A673 (cell line): ENCODE data around the gene KLF7. TPM values are rescaled to one million over a fixed set of nuclear protein-coding genes. Genes with fewer than 3 reads are reported as not detected.

Experiments
- BruUV-seq: library from RNA; stranded (reverse); fragments of 400-500 nt; replicated peaks from 2 replicates; lab custom pipeline; 2021; lab: Mats Ljungman, UMichigan
- CTCF ChIA-PET: fragments of 300-600 bp; sonication (Branson Sonifier 250); formaldehyde crosslinking; loops from one replicate; lab custom pipeline; 2022; ENCODE audit warnings: antibody characterized with exemption; lab: Charles Lee
- POLR2A ChIA-PET: fragments of 300-600 bp; sonication (Branson Sonifier 250); formaldehyde crosslinking; loops from one replicate; lab custom pipeline; 2022; ENCODE audit warnings: antibody characterized with exemption; ENCODE audit not compliant: low non-redundant PET; lab: Charles Lee
- DNase-seq: peaks from one replicate; pipeline ENCODE4 v3.0.0-alpha.2; 2015; ENCODE audit warnings: low spot score
- H3K27ac ChIP-seq: fragments of 200-600 bp; sonication (generic); 2 replicates; pipeline ENCODE4 v1.5.1; 2016; ENCODE audit warnings: mixed run types, low read depth, mild to moderate bottlenecking, mixed read lengths, antibody characterized with exemption, low read length; ENCODE audit not compliant: poor library complexity, severe bottlenecking
- H3K27me3 ChIP-seq: fragments of 200-600 bp; sonication (generic); replicated peaks from 2 replicates; pipeline ENCODE4 v1.6.1; 2017; ENCODE audit warnings: mixed run types, low read depth, mild to moderate bottlenecking, mixed read lengths, antibody characterized with exemption, low read length; ENCODE audit not compliant: insufficient read depth, poor library complexity
- H3K36me3 ChIP-seq: fragments of 200-600 bp; sonication (generic); 2 replicates; pipeline ENCODE4 v1.6.1; 2016; ENCODE audit warnings: mixed run types, mild to moderate bottlenecking, mixed read lengths, antibody characterized with exemption, low read length; ENCODE audit not compliant: insufficient read depth, poor library complexity, severe bottlenecking
- H3K4me1 ChIP-seq: fragments of 200-600 bp; sonication (generic); 2 replicates; pipeline ENCODE4 v1.6.1; 2017; ENCODE audit warnings: mixed run types, mild to moderate bottlenecking, mixed read lengths, antibody characterized with exemption, low read length; ENCODE audit not compliant: insufficient read depth, poor library complexity, severe bottlenecking
- H3K4me3 ChIP-seq: fragments of 200-600 bp; sonication (generic); 2 replicates; pipeline ENCODE4 v1.5.1; 2016; ENCODE audit warnings: low read depth, mixed run types, mild to moderate bottlenecking, mixed read lengths, low read length; ENCODE audit not compliant: poor library complexity, severe bottlenecking
- H3K9me3 ChIP-seq: fragments of 200-600 bp; sonication (generic); 2 replicates; pipeline ENCODE4 v1.6.1; 2016; ENCODE audit warnings: mixed run types, low read depth, mild to moderate bottlenecking, mixed read lengths, antibody characterized with exemption, low read length; ENCODE audit not compliant: poor library complexity, severe bottlenecking
- CTCF ChIP-seq: fragments of 300-800, 200-600 bp; sonication (generic); conservative IDR thresholded peaks from 2 replicates; pipeline ENCODE4 v1.5.1; 2017; ENCODE audit warnings: low read depth, mild to moderate bottlenecking, antibody characterized with exemption, low read length, moderate library complexity, mixed read lengths
- EZH2 ChIP-seq: fragments of 200-600 bp; sonication (generic); IDR thresholded peaks from 2 replicates; pipeline ENCODE4 v1.6.1; 2017; ENCODE audit warnings: borderline replicate concordance, low read depth, mild to moderate bottlenecking, mixed read lengths, antibody characterized with exemption, low read length; ENCODE audit not compliant: poor library complexity, severe bottlenecking
- intact Hi-C: fragments of 100-400 bp; cut with micrococcal nuclease; formaldehyde crosslinking; loops from one replicate; pipeline ENCODE4 v1.10.0; 2022; ENCODE audit not compliant: unreplicated experiment
- total RNA-seq: library from RNA; stranded (reverse); gene quantifications from 2 replicates; pipeline ENCODE4 v1.2.3, GENCODE V29; 2021

The KLF7 gene
- total RNA-seq, 1 experiment from 2014 or later, result 16.4 TPM

DNA sequence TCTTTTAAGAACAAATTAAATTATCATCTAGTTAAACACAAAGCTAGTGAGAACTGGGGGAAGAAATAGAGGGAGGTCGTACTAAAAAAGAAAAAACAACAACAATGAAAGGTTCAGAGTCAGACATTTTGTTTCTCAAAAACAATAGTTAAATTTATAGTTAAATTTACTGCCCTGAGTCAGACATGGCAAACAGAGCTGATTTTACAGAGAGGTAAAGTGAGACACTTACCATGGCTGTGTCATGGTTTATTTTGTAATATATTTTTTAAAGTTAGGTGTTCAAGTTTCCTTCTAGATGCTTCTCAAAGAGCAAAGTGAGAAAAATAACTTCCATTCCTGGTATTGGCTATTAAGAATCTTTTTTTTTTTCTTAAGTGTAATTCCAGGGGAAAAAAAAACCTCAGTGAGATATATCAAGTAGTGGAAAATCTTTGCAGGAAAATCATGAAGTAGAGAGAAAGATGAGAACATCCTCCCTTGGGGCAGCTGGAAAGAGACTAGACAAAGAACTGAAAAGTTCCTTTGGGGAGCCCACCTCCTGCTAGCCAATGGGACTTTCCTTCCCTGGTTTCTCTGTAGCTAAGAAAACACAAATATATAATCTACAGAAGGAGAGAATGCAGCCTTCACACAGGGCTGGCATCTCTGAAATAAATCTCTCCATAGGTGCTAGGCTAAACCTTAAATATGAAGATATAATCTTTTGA lies 12.3 kb downstream of the KLF7 start:
- Histone ChIP-seq H3K9me3 (no peaks in the 10 kb centered on the region), H3K27ac (no peak overlapping the region), H3K27me3 (no peaks in the 10 kb centered on the region), H3K36me3 (no peaks in the 10 kb centered on the region), H3K4me1 (peaks cover 30% of the 10 kb centered on the region), H3K4me3 (no peak overlapping the region)
- intact Hi-C loops, result no loop called here
- DNase-seq, result peak; percentile 44
- ChIA-PET CTCF (no interaction called here), POLR2A (no interaction called here)
- no peak for TF ChIP-seq CTCF
- no peak for TF ChIP-seq EZH2
- BruUV-seq, result no TSS peak

GRCh38 chr2:207151048-207151447 lies 14.7 kb downstream of the KLF7 start:
- no peak for DNase-seq
- CTCF ChIA-PET, result no interaction called here
- H3K9me3 ChIP-seq, result no peaks in the 10 kb centered on the region
- peaks cover 30% of the 10 kb centered on the region for H3K4me1 ChIP-seq
- H3K27me3 ChIP-seq, result no peaks in the 10 kb centered on the region
- BruUV-seq, result no TSS peak
- no peak for TF ChIP-seq EZH2
- no peak for TF ChIP-seq CTCF
- POLR2A ChIA-PET, result interaction anchor here (0.6 kb wide), 1 partner anchor 25 kb away, joined by 7 read pairs; no protein-coding TSS in a partner anchor
- no peaks in the 10 kb centered on the region for H3K36me3 ChIP-seq
- intact Hi-C loops, result no loop called here
- H3K27ac ChIP-seq, result no peak overlapping the region
- no peak overlapping the region for H3K4me3 ChIP-seq

GRCh38 chr2:207150284-207150683 lies 15.5 kb downstream of the KLF7 start:
- Histone ChIP-seq H3K27me3 (no peaks in the 10 kb centered on the region), H3K4me1 (peaks cover 30% of the 10 kb centered on the region), H3K36me3 (no peaks in the 10 kb centered on the region), H3K27ac (no peak overlapping the region), H3K9me3 (no peaks in the 10 kb centered on the region), H3K4me3 (no peak overlapping the region)
- ChIA-PET POLR2A (interaction anchor here (0.6 kb wide), 1 partner anchor 24 kb away, joined by 7 read pairs; no protein-coding TSS in a partner anchor), CTCF (no interaction called here)
- no peak for DNase-seq
- intact Hi-C loops, result no loop called here
- no TSS peak for BruUV-seq
- no peak for TF ChIP-seq EZH2
- TF ChIP-seq CTCF, result no peak
